GM12878 (cell line): Measurements from ENCODE around the gene RAB11A. TPM values are rescaled to one million over a fixed set of nuclear protein-coding genes. Genes with fewer than 3 reads are reported as not detected.

Experiments used
- ATAC-seq: fragments of 200-7000 bp; cut with Tn5 transposase; 3 replicates; pipeline ENCODE4 v1.9.1; 2020; ENCODE audit warnings: mild to moderate bottlenecking, moderate library complexity
- BruUV-seq: library from RNA; stranded (reverse); fragments of 400-500 nt; replicated peaks from 2 replicates; lab custom pipeline; 2021; lab: Mats Ljungman, UMichigan
- CTCF ChIA-PET: fragments of 300-600 bp; sonication (Branson Sonifier 250); formaldehyde crosslinking; extraction: SDS; loops from one replicate; lab custom pipeline; 2021; ENCODE audit warnings: inconsistent platforms; lab: Yijun Ruan, JAX
- POLR2A ChIA-PET: fragments of 350-600 bp; formaldehyde crosslinking; extraction: SDS; loops from one replicate; lab custom pipeline; 2021; ENCODE audit warnings: inconsistent platforms; lab: Charles Lee
- RAD21 ChIA-PET: fragments of 300-600 bp; sonication (Branson Sonifier 250); formaldehyde crosslinking; loops from one replicate; lab custom pipeline; 2023; ENCODE audit warnings: antibody characterized with exemption; ENCODE audit not compliant: unreplicated experiment; lab: Charles Lee
- SMC1A ChIA-PET: fragments of 300-600 bp; sonication (Branson Sonifier 250); formaldehyde crosslinking; loops from one replicate; lab custom pipeline; 2023; ENCODE audit not compliant: unreplicated experiment, uncharacterized antibody; lab: Charles Lee
- DNase-seq: peaks from one replicate; pipeline ENCODE4 v3.0.0-alpha.2; 2011; ENCODE audit warnings: low read depth, low spot score
- FAIRE-seq: peaks from 3 replicates; lab custom pipeline; 2011; peaks lifted over from hg19 to GRCh38; lab: Jason Lieb, UNC
- H2AFZ ChIP-seq: 2 replicates; pipeline ENCODE4 v1.6.0; 2011; ENCODE audit warnings: low read depth, low read length, control low read depth; ENCODE audit not compliant: control insufficient read depth
- H3K27ac ChIP-seq: 2 replicates; pipeline ENCODE4 v1.5.1; 2011; ENCODE audit warnings: control low read depth; ENCODE audit not compliant: control insufficient read depth, insufficient read depth
- H3K27me3 ChIP-seq, 2 experiments: replicated peaks in 1 of 2; 2 replicates each; pipeline versions ENCODE4 v1.6.0 to v1.6.1; 2011; ENCODE audit warnings: low read length in 1 of 2; ENCODE audit not compliant: control insufficient read depth in 2 of 2, insufficient read depth in 2 of 2
- H3K36me3 ChIP-seq, 2 experiments: 2 replicates each; pipeline ENCODE4 v1.5.1; 2011; ENCODE audit warnings: low read length in 1 of 2; ENCODE audit not compliant: control insufficient read depth in 2 of 2, insufficient read depth in 2 of 2
- H3K4me1 ChIP-seq: 2 replicates; pipeline ENCODE4 v1.6.1; 2011; ENCODE audit warnings: mild to moderate bottlenecking, low read length, moderate library complexity, mixed read lengths; ENCODE audit not compliant: control insufficient read depth, insufficient read depth
- H3K4me2 ChIP-seq: 2 replicates; pipeline ENCODE4 v1.6.0; 2011; ENCODE audit warnings: control low read depth; ENCODE audit not compliant: control insufficient read depth, insufficient read depth
- H3K4me3 ChIP-seq: fragments of 200-600 bp; sonication (generic); 2 replicates; pipeline ENCODE4 v1.5.1; 2016
- H3K79me2 ChIP-seq: 2 replicates; pipeline ENCODE4 v1.6.0; 2011; ENCODE audit warnings: low read length; ENCODE audit not compliant: control insufficient read depth, insufficient read depth
- H3K9ac ChIP-seq: 2 replicates; pipeline ENCODE4 v1.8.0; 2011; ENCODE audit warnings: low read length, control low read depth, mixed read lengths; ENCODE audit not compliant: control insufficient read depth, insufficient read depth
- H3K9me3 ChIP-seq: replicated peaks from 3 replicates; pipeline ENCODE4 v1.5.1; 2011; ENCODE audit warnings: mild to moderate bottlenecking, low read length; ENCODE audit not compliant: control insufficient read depth, insufficient read depth
- H4K20me1 ChIP-seq: 2 replicates; pipeline ENCODE4 v1.6.0; 2011; ENCODE audit not compliant: control insufficient read depth, insufficient read depth
- BACH1 ChIP-seq: fragments of 450-650 bp; IDR thresholded peaks from 2 replicates; pipeline ENCODE4 v1.6.1; 2017; ENCODE audit warnings: mild to moderate bottlenecking, borderline replicate concordance
- CBFB ChIP-seq: IDR thresholded peaks from 2 replicates; pipeline ENCODE4 v1.6.1; 2016; ENCODE audit warnings: antibody characterized with exemption, low read depth
- CBX3 ChIP-seq: fragments of 200-600 bp; sonication (generic); IDR thresholded peaks from 2 replicates; pipeline ENCODE4 v1.6.1; 2016; ENCODE audit warnings: low read depth, borderline replicate concordance
- CHD4 ChIP-seq: fragments of 200-600 bp; sonication (generic); IDR thresholded peaks from 2 replicates; pipeline ENCODE4 v1.6.1; 2016; ENCODE audit warnings: mild to moderate bottlenecking
- DPF2 ChIP-seq: fragments of 450-650 bp; IDR thresholded peaks from 2 replicates; pipeline ENCODE4 v1.6.1; 2017; ENCODE audit warnings: mild to moderate bottlenecking
- EP300 ChIP-seq, 2 experiments: fragments of 150-350 bp in 1 of 2; IDR thresholded peaks; 2 replicates each; pipeline ENCODE4 v1.6.1; 2011 to 2012; ENCODE audit warnings: low read depth in 2 of 2, low read length in 2 of 2, borderline replicate concordance in 1 of 2, improper control_type of control experiment in 1 of 2, inconsistent platforms in 1 of 2; ENCODE audit not compliant: control insufficient read depth in 1 of 2
- HDAC2 ChIP-seq: fragments of 200-600 bp; sonication (generic); IDR thresholded peaks from 2 replicates; pipeline ENCODE4 v1.6.1; 2017
- IKZF2 ChIP-seq, 2 experiments: fragments of 450-650 bp; IDR thresholded peaks; 2 replicates each; pipeline ENCODE4 v1.6.1; 2017; ENCODE audit warnings: mild to moderate bottlenecking in 2 of 2, moderate library complexity in 2 of 2
- IRF4 ChIP-seq: IDR thresholded peaks from 2 replicates; pipeline ENCODE4 v1.6.1; 2011; ENCODE audit warnings: low read depth, low read length
- MTA2 ChIP-seq: fragments of 450-650 bp; IDR thresholded peaks from 2 replicates; pipeline ENCODE4 v1.6.1; 2016; ENCODE audit warnings: low read depth, mild to moderate bottlenecking, moderate library complexity
- MTA3 ChIP-seq: IDR thresholded peaks from 2 replicates; pipeline ENCODE4 v1.6.1; 2012; ENCODE audit warnings: low read length, inconsistent platforms, borderline replicate concordance
- PAX5 ChIP-seq: IDR thresholded peaks from 2 replicates; pipeline ENCODE4 v1.6.1; 2011; ENCODE audit warnings: low read depth, low read length, borderline replicate concordance
- RAD21 ChIP-seq: IDR thresholded peaks from 2 replicates; pipeline ENCODE4 v1.6.1; 2011; ENCODE audit warnings: mild to moderate bottlenecking, low read depth, low read length, moderate library complexity; ENCODE audit not compliant: insufficient read depth
- SMC3 ChIP-seq: IDR thresholded peaks from 2 replicates; pipeline ENCODE4 v1.6.1; 2011; ENCODE audit warnings: low read length, improper control_type of control experiment, borderline replicate concordance
- SP1 ChIP-seq: IDR thresholded peaks from one replicate; pipeline ENCODE4 v1.6.1; 2011; ENCODE audit warnings: low read depth, low read length
- TBL1XR1 ChIP-seq: IDR thresholded peaks from 2 replicates; pipeline ENCODE4 v1.6.1; 2012; ENCODE audit warnings: low read depth, low read length, improper control_type of control experiment
- TCF3 ChIP-seq: IDR thresholded peaks from 2 replicates; pipeline ENCODE4 v1.6.1; 2012; ENCODE audit warnings: low read depth, mild to moderate bottlenecking, low read length, borderline replicate concordance; ENCODE audit not compliant: insufficient read depth
- USF1 ChIP-seq: IDR thresholded peaks from 2 replicates; pipeline ENCODE4 v1.6.1; 2011; ENCODE audit warnings: borderline replicate concordance, low read depth, mild to moderate bottlenecking, moderate library complexity, mixed read lengths, low read length; ENCODE audit not compliant: insufficient read depth; ENCODE audit errors: extremely low read length
- WGBS: methylation state at CpG from one replicate; pipeline ENCODE4 v1.1.6; 2016; ENCODE audit warnings: low lambda C conversion rate; ENCODE audit not compliant: insufficient replicate concordance, insufficient coverage; ENCODE audit errors: missing lambda C conversion rate; 5-methylcytosine and 5-hydroxymethylcytosine counted together
- in situ Hi-C: fragments of 300-500 bp; cut with MboI; formaldehyde crosslinking; loops from 9 replicates; pipeline ENCODE4 v1.14.3; 2018; ENCODE audit warnings: mixed read lengths
- intact Hi-C: fragments of 100-400 bp; cut with micrococcal nuclease; formaldehyde crosslinking; loops from one replicate; pipeline ENCODE4 v1.14.2; 2022; ENCODE audit not compliant: unreplicated experiment
- polyA plus RNA-seq, 11 experiments: library from polyadenylated mRNA; depleted of rRNA in 4 of 11; unstranded in 6 of 11; stranded (reverse) in 5 of 11; fragments of >200 nt; fragmentation: Nextera tagmentation in 4 of 11; fragmentation: Illumina TruSeq in 1 of 11; extraction: Ambion mirVana in 4 of 11; extraction: Trizol in 1 of 11; gene quantifications; 1 replicate in 1 of 11; 2 replicates in 10 of 11; pipeline versions ENCODE4 v1.2.1 to v1.2.3, GENCODE V29; 2011 to 2016; ENCODE audit warnings: inconsistent platforms in 2 of 11, missing spikeins in 2 of 11, low read depth in 1 of 11
- total RNA-seq, 4 experiments: library from RNA; depleted of rRNA in 3 of 4; stranded (reverse); fragments of >200 nt in 3 of 4; fragmentation: Illumina TruSeq in 1 of 4; extraction: Trizol in 1 of 4; gene quantifications; 2 replicates each; pipeline versions ENCODE4 v1.2.1 to v1.2.3, GENCODE V29; 2013 to 2021

The RAB11A gene
- total and polyA plus RNA-seq, 10 of the 15 experiments (the other 5 are each of a cell fraction or from before 2014, with no cell fraction given) = 128 to 387 (median 224) TPM

- no peak for TF ChIP-seq IRF4
- peak; percentile 76 for TF ChIP-seq DPF2
- TF ChIP-seq, all 136 proteins: peak for 11
Observed at GRCh38 chr15:65903296-65904073, 34.2 kb downstream of the RAB11A start (continued).

GRCh38 chr15:65904301-65904700 lies 35.0 kb downstream of the RAB11A start:
- DNase-seq (no peak), ATAC-seq (no peak), FAIRE-seq (no peak)
- Histone ChIP-seq H3K4me3 (no peak overlapping the region), H2AFZ (no peak overlapping the region), H3K4me2 (no peak overlapping the region), H3K27ac (peak overlapping the region; percentile 35), H3K9ac (no peak overlapping the region), H3K4me1 (peaks cover 27% of the 10 kb centered on the region), H3K79me2 (no peaks in the 10 kb centered on the region), H3K27me3 (no peaks in the 10 kb centered on the region), H4K20me1 (no peaks in the 10 kb centered on the region), H3K9me3 (no peaks in the 10 kb centered on the region), H3K36me3 (peaks cover 2 to 24% of the 10 kb centered on the region in 2 experiments)
- ChIA-PET POLR2A (interaction anchor here (1.0 to 2.5 kb wide), 6 partner anchors 9 to 35 kb away, joined by 3 to 23 read pairs (median 6); partner anchors contain the start of gene RAB11A), CTCF (interaction anchor here (0.9 to 3.2 kb wide), 13 partner anchors 10 to 267 kb away, joined by 3 to 30 read pairs (median 4); partner anchors contain the start of gene RAB11A), RAD21 (interaction anchor here (0.7 to 3.8 kb wide), 8 partner anchors 9 to 383 kb away, joined by 4 to 57 read pairs (median 6); partner anchors contain the start of gene RAB11A), SMC1A (interaction anchor here (0.6 to 7.6 kb wide), 12 partner anchors 11 to 1881 kb away, joined by 3 to 70 read pairs (median 4); partner anchors contain the start of gene RAB11A)
- in situ Hi-C loops = no loop called here
- TF ChIP-seq PAX5 (no peak), SP1 (no peak), DPF2 (no peak), HDAC2 (no peak), MTA3 (no peak), CBX3 (no peak), BACH1 (no peak), EP300 (IDR thresholded peaks at IDR 0.05; ENCODE audit: borderline replicate concordance in 1 of 2, control insufficient read depth in 1 of 2, low read depth in 2 of 2, low read length in 2 of 2) (no peak), USF1 (no peak), RAD21 (no peak), IKZF2 (IDR thresholded peaks at IDR 0.05) (no peak), MTA2 (no peak), CBFB (no peak), TBL1XR1 (no peak), CHD4 (no peak), TCF3 (no peak), SMC3 (no peak)
- 99% methylated on average over 4 of the region's 4 CpGs for WGBS
- BruUV-seq = no TSS peak
- intact Hi-C loops = no loop called here
